ENCODE data around the gene RDX. TPM values are rescaled to one million over a fixed set of nuclear protein-coding genes. Genes with fewer than 3 reads are reported as not detected.

RDX gene
- total and polyA plus RNA-seq, 9 of the 15 experiments (the other 6 are each of a cell fraction or from before 2014, with no cell fraction given): 35.6 to 62.1 (median 54.3) TPM

GRCh38 chr11:110289472-110289871, 6.9 kb downstream of the RDX start:
- Histone ChIP-seq H3K4me2 (ENCODE audit: insufficient read depth, low read length) (no peak overlapping the region), H3K79me2 (ENCODE audit: control insufficient read depth, insufficient read depth, low read length) (peaks cover 99% of the 10 kb centered on the region), H3K9ac (ENCODE audit: insufficient read depth in 1 of 2, low read depth in 2 of 2, low read length in 2 of 2) (no peak overlapping the region), H3K27ac (ENCODE audit: extremely low read depth, low read depth, low read length) (no peak overlapping the region), H3K4me3 (no peak overlapping the region), H3K9me3 (replicated peaks; ENCODE audit: control insufficient read depth, insufficient read depth, low read depth, low read length) (no peaks in the 10 kb centered on the region), H3K36me3 (ENCODE audit: control insufficient read depth, insufficient read depth, low read length) (peaks cover 7% of the 10 kb centered on the region; the same call in 2 of the 3 replicates), H3K27me3 (ENCODE audit: control insufficient read depth in 2 of 2, insufficient read depth in 2 of 2, low read length in 2 of 2) (no peaks in the 10 kb centered on the region), H4K20me1 (replicated peaks; ENCODE audit: control insufficient read depth, insufficient read depth, low read length) (peaks cover 19% of the 10 kb centered on the region), H2AFZ (ENCODE audit: low read depth, low read length) (no peak overlapping the region), H3K9me1 (ENCODE audit: control insufficient read depth, insufficient read depth, low read length) (no peaks in the 10 kb centered on the region), H3K4me1 (replicated peaks in 1 of 2; ENCODE audit: control insufficient read depth in 2 of 2, insufficient read depth in 2 of 2, low read length in 2 of 2) (peaks cover 12 to 18% of the 10 kb centered on the region in 2 experiments)
- TF ChIP-seq KDM1A (IDR thresholded peaks at IDR 0.05) (peak; percentile 20 to 42; a peak in 1 of 4 replicates), BDP1 (IDR thresholded peaks at IDR 0.05; ENCODE audit: insufficient read depth, insufficient read length) (no peak)
- CTCF ChIA-PET (ENCODE audit: low intra/inter-chr PET ratio): no interaction called here
- peak; percentile 44 for FAIRE-seq
- intact Hi-C loops (cut with micrococcal nuclease): no loop called here
- POLR2A ChIA-PET: interaction anchor here (0.8 to 1.3 kb wide), 3 partner anchors 10 to 312 kb away, joined by 3 to 7 read pairs (median 4); no protein-coding TSS in a partner anchor
- 64% methylated on average over 10 of the region's 10 CpGs for WGBS (ENCODE audit: insufficient coverage, low coverage, missing lambda C conversion rate)
- no TSS peak for BruUV-seq (replicated peaks)
- DNase-seq (ENCODE audit: extremely low read depth in 1 of 4, low spot score in 3 of 4): no peak
- in situ Hi-C loops (cut with MboI): no loop called here
- ATAC-seq: no peak

DNA sequence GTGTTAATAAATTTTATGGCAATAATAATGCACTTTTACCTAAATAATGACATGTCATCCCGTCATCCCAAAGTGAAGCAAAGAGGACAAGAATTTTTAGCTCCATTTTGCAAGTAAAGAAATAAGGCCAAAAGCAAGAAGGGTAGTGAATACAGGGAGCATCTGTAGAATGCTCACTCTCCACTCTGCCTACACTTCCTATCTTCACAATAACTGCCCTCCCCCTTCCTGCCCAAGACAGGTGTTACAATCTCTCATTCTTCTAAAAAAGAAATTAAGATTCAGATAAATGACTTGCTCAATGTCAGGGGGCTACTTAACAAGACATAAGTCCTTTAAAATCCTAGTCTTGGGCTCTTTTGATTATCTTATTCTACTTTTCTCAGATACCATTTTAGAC, 8.9 kb downstream of the RDX start:
- peaks cover 97% of the 10 kb centered on the region for H3K79me2 ChIP-seq (ENCODE audit: control insufficient read depth, insufficient read depth, low read length)
- H2AFZ ChIP-seq (ENCODE audit: low read depth, low read length): no peak overlapping the region
- peaks cover 7% of the 10 kb centered on the region; the same call in 1 of the 3 replicates for H3K36me3 ChIP-seq (ENCODE audit: control insufficient read depth, insufficient read depth, low read length)
- 89% methylated on average over 1 of the region's 1 CpG for WGBS (ENCODE audit: insufficient coverage, low coverage, missing lambda C conversion rate)
- CTCF ChIA-PET (ENCODE audit: low intra/inter-chr PET ratio): no interaction called here
- peaks cover 15% of the 10 kb centered on the region for H4K20me1 ChIP-seq (replicated peaks; ENCODE audit: control insufficient read depth, insufficient read depth, low read length)
- H3K9ac ChIP-seq (ENCODE audit: insufficient read depth in 1 of 2, low read depth in 2 of 2, low read length in 2 of 2): no peak overlapping the region
- FAIRE-seq (no peak), DNase-seq (ENCODE audit: extremely low read depth in 1 of 4, low spot score in 3 of 4) (no peak), ATAC-seq (peak; percentile 48; the same call in 2 of the 3 replicates)
- in situ Hi-C loops (cut with MboI) (no loop called here), intact Hi-C loops (cut with micrococcal nuclease) (no loop called here)
- peaks cover 3 to 5% of the 10 kb centered on the region in 2 experiments; a peak in 2 of 5 replicates for H3K4me1 ChIP-seq (replicated peaks in 1 of 2; ENCODE audit: control insufficient read depth in 2 of 2, insufficient read depth in 2 of 2, low read length in 2 of 2)
- no peak overlapping the region for H3K4me2 ChIP-seq (ENCODE audit: insufficient read depth, low read length)
- H3K4me3 ChIP-seq: no peak overlapping the region
- no peaks in the 10 kb centered on the region for H3K9me3 ChIP-seq (replicated peaks; ENCODE audit: control insufficient read depth, insufficient read depth, low read depth, low read length)
- H3K27ac ChIP-seq (ENCODE audit: extremely low read depth, low read depth, low read length): no peak overlapping the region
- H3K9me1 ChIP-seq (ENCODE audit: control insufficient read depth, insufficient read depth, low read length): no peaks in the 10 kb centered on the region
- POLR2A ChIA-PET: interaction anchor here (1.6 kb wide), 1 partner anchor 9 kb away, joined by 4 read pairs; the partner anchor contains the start of gene RDX
- BruUV-seq (replicated peaks): no TSS peak
- no peaks in the 10 kb centered on the region for H3K27me3 ChIP-seq (ENCODE audit: control insufficient read depth in 2 of 2, insufficient read depth in 2 of 2, low read length in 2 of 2)
- TF ChIP-seq HOXB6 (CRISPR knock-in tag; IDR thresholded peaks at IDR 0.05; ENCODE audit: borderline replicate concordance) (no peak), FOXM1 (IDR thresholded peaks at IDR 0.05; ENCODE audit: low read depth) (no peak), FOXM1 (CRISPR knock-in tag; IDR thresholded peaks at IDR 0.05; ENCODE audit: low read depth) (no peak), PHTF2 (CRISPR knock-in tag; IDR thresholded peaks at IDR 0.05) (no peak), ZBTB1 (CRISPR knock-in tag; IDR thresholded peaks at IDR 0.05; ENCODE audit: borderline replicate concordance, low read depth) (no peak), FUS (optimal IDR thresholded peaks at IDR 0.05; ENCODE audit: low read depth, low read length) (no peak), ZBTB34 (CRISPR knock-in tag; IDR thresholded peaks at IDR 0.05) (no peak), SMAD4 (CRISPR knock-in tag; conservative IDR thresholded peaks at IDR 0.05) (no peak), RBBP5 (IDR thresholded peaks at IDR 0.05; ENCODE audit: borderline replicate concordance, insufficient read depth, low read length, poor library complexity, severe bottlenecking) (no peak), ATF4 (CRISPR knock-in tag; IDR thresholded peaks at IDR 0.05) (no peak), ZBTB43 (CRISPR knock-in tag; IDR thresholded peaks at IDR 0.05) (no peak)

All from K562 (cell line).